ENCODE data around the gene PPIA. TPM values are rescaled to one million over a fixed set of nuclear protein-coding genes. Genes with fewer than 3 reads are reported as not detected.
"Not testable (repeated sequence)": the region's sequence is repeated elsewhere in the genome, so short reads cannot be mapped to it uniquely, and the experiment has no call there.

The PPIA gene
- total and polyA plus RNA-seq, 2 donors (not counting 1 experiment from before 2014, with no cell fraction given) = 807 to 1,498 TPM

GRCh38 chr7:44783407-44783806 is 13.1 kb upstream of the PPIA start:
- Histone ChIP-seq H3K4me2 (replicated peaks; ENCODE audit: low read depth, low read length, poor library complexity, severe bottlenecking) (no peak overlapping the region), H2AFZ (ENCODE audit: insufficient read depth, low read depth, low read length, poor library complexity, severe bottlenecking) (no peak overlapping the region), H3K27ac (ENCODE audit: low read length in 2 of 2) (no peak overlapping the region), H3K27me3 (replicated peaks in 1 of 4; ENCODE audit: control extremely low read depth in 1 of 4, control insufficient read depth in 3 of 4, insufficient read depth in 4 of 4, low read length in 3 of 4) (no peaks in the 10 kb centered on the region), H4K20me1 (ENCODE audit: control insufficient read depth, insufficient read depth, low read length, poor library complexity, severe bottlenecking) (no peaks in the 10 kb centered on the region), H3K4me1 (ENCODE audit: control insufficient read depth in 2 of 2, insufficient read depth in 2 of 2, low read length in 2 of 2) (peaks cover 9 to 16% of the 10 kb centered on the region in 2 donors), H3K9me3 (ENCODE audit: control extremely low read depth in 1 of 3, control insufficient read depth in 2 of 3, insufficient read depth in 1 of 3, low read length in 2 of 3) (peaks cover 0 to 23% (median 5%) of the 10 kb centered on the region in 3 donors), H3K36me3 (replicated peaks in 1 of 2; ENCODE audit: control extremely low read depth in 1 of 2, control insufficient read depth in 1 of 2, extremely low read depth in 1 of 2, insufficient read depth in 2 of 2, low read length in 1 of 2) (no peaks in the 10 kb centered on the region), H3K79me2 (ENCODE audit: control insufficient read depth, insufficient read depth, low read length) (no peaks in the 10 kb centered on the region), H3K4me3 (ENCODE audit: control extremely low read depth in 1 of 5, extremely low read depth in 1 of 5, insufficient read depth in 1 of 5, low read depth in 2 of 5, low read length in 4 of 5) (no peak overlapping the region), H3K9ac (ENCODE audit: low read length) (no peak overlapping the region)
- intact Hi-C loops (cut with micrococcal nuclease) = no loop called here
- ATAC-seq (ENCODE audit: low read depth) = no peak
- Mint-ChIP-seq H3K27me3 (no peaks in the 10 kb centered on the region), H3K27ac (no peak overlapping the region), H3K4me3 (no peak overlapping the region), H3K4me1 (peaks cover 13% of the 10 kb centered on the region), H3K9me3 (ENCODE audit: insufficient read depth) (peaks cover 5% of the 10 kb centered on the region)
- DNase-seq = no peak
- TF ChIP-seq CTCF (IDR thresholded peaks at IDR 0.05) = no peak
- POLR2A ChIA-PET = no interaction called here
- CTCF ChIA-PET = interaction anchor here (1.2 kb wide), 1 partner anchor 64 kb away, joined by 3 read pairs; no protein-coding TSS in a partner anchor

GRCh38 chr7:44784364-44784763 is 12.1 kb upstream of the PPIA start:
- WGBS (ENCODE audit: insufficient coverage) = 75% methylated on average over 1 of the region's 1 CpG
- POLR2A ChIA-PET = no interaction called here
- no peak overlapping the region for H3K27ac Mint-ChIP-seq
- Histone ChIP-seq H3K79me2 (ENCODE audit: control insufficient read depth, insufficient read depth, low read length) (no peaks in the 10 kb centered on the region), H3K4me3 (ENCODE audit: control extremely low read depth in 1 of 5, extremely low read depth in 1 of 5, insufficient read depth in 1 of 5, low read depth in 2 of 5, low read length in 4 of 5) (no peak overlapping the region), H3K4me2 (replicated peaks; ENCODE audit: low read depth, low read length, poor library complexity, severe bottlenecking) (no peak overlapping the region), H3K27ac (ENCODE audit: low read length in 2 of 2) (no peak overlapping the region), H3K27me3 (replicated peaks in 1 of 4; ENCODE audit: control extremely low read depth in 1 of 4, control insufficient read depth in 3 of 4, insufficient read depth in 4 of 4, low read length in 3 of 4) (no peaks in the 10 kb centered on the region), H2AFZ (ENCODE audit: insufficient read depth, low read depth, low read length, poor library complexity, severe bottlenecking) (no peak overlapping the region), H3K9me3 (ENCODE audit: control extremely low read depth in 1 of 3, control insufficient read depth in 2 of 3, insufficient read depth in 1 of 3, low read length in 2 of 3) (peaks cover 0 to 23% (median 5%) of the 10 kb centered on the region in 3 donors), H3K9ac (ENCODE audit: low read length) (no peak overlapping the region), H3K4me1 (ENCODE audit: control insufficient read depth in 2 of 2, insufficient read depth in 2 of 2, low read length in 2 of 2) (peaks cover 9 to 16% of the 10 kb centered on the region in 2 donors), H3K36me3 (replicated peaks in 1 of 2; ENCODE audit: control extremely low read depth in 1 of 2, control insufficient read depth in 1 of 2, extremely low read depth in 1 of 2, insufficient read depth in 2 of 2, low read length in 1 of 2) (no peaks in the 10 kb centered on the region), H4K20me1 (ENCODE audit: control insufficient read depth, insufficient read depth, low read length, poor library complexity, severe bottlenecking) (no peaks in the 10 kb centered on the region)
- CTCF ChIA-PET = no interaction called here
- no peak for TF ChIP-seq CTCF (IDR thresholded peaks at IDR 0.05)
- TF ChIP-seq EZH2 (IDR thresholded peaks at IDR 0.05; ENCODE audit: borderline replicate concordance, insufficient read depth, low read depth, low read length, poor library complexity, severe bottlenecking) = no peak
- H3K4me3 Mint-ChIP-seq = no peak overlapping the region
- no peak for DNase-seq
- H3K27me3 Mint-ChIP-seq = no peaks in the 10 kb centered on the region
- peaks cover 13% of the 10 kb centered on the region for H3K4me1 Mint-ChIP-seq
- no peak for ATAC-seq (ENCODE audit: low read depth)
- peaks cover 5% of the 10 kb centered on the region for H3K9me3 Mint-ChIP-seq (ENCODE audit: insufficient read depth)
- intact Hi-C loops (cut with micrococcal nuclease) = no loop called here

- H3K4me3 ChIP-seq (ENCODE audit: control extremely low read depth in 1 of 5, extremely low read depth in 1 of 5, insufficient read depth in 1 of 5, low read depth in 2 of 5, low read length in 4 of 5); H3K9ac ChIP-seq (ENCODE audit: low read length); H3K27ac Mint-ChIP-seq; intact Hi-C loops (cut with micrococcal nuclease); H3K79me2 ChIP-seq (ENCODE audit: control insufficient read depth, insufficient read depth, low read length); H3K27me3 Mint-ChIP-seq; DNase-seq; CTCF ChIA-PET; H3K27ac ChIP-seq (ENCODE audit: low read length in 2 of 2); H3K36me3 ChIP-seq (replicated peaks in 1 of 2; ENCODE audit: control extremely low read depth in 1 of 2, control insufficient read depth in 1 of 2, extremely low read depth in 1 of 2, insufficient read depth in 2 of 2, low read length in 1 of 2); H3K9me3 Mint-ChIP-seq (ENCODE audit: insufficient read depth); H4K20me1 ChIP-seq (ENCODE audit: control insufficient read depth, insufficient read depth, low read length, poor library complexity, severe bottlenecking); ATAC-seq (ENCODE audit: low read depth); POLR2A ChIA-PET; H3K4me3 Mint-ChIP-seq; H3K4me2 ChIP-seq (replicated peaks; ENCODE audit: low read depth, low read length, poor library complexity, severe bottlenecking); H3K27me3 ChIP-seq (replicated peaks in 1 of 4; ENCODE audit: control extremely low read depth in 1 of 4, control insufficient read depth in 3 of 4, insufficient read depth in 4 of 4, low read length in 3 of 4); H2AFZ ChIP-seq (ENCODE audit: insufficient read depth, low read depth, low read length, poor library complexity, severe bottlenecking): not testable (repeated sequence)
- Histone ChIP-seq H3K9me3 (ENCODE audit: control extremely low read depth in 1 of 3, control insufficient read depth in 2 of 3, insufficient read depth in 1 of 3, low read length in 2 of 3) (peaks cover 0 to 23% (median 5%) of the 10 kb centered on the region in 3 donors), H3K4me1 (ENCODE audit: control insufficient read depth in 2 of 2, insufficient read depth in 2 of 2, low read length in 2 of 2) (peaks cover 9 to 16% of the 10 kb centered on the region in 2 donors)
- WGBS (ENCODE audit: insufficient coverage) = 98% methylated on average over 3 of the region's 3 CpGs
- peaks cover 13% of the 10 kb centered on the region for H3K4me1 Mint-ChIP-seq
Observed at GRCh38 chr7:44785218-44785617, 11.3 kb upstream of the PPIA start.

All from B cell (primary cell).